Measurements from ENCODE around the gene BIN1. TPM values are rescaled to one million over a fixed set of nuclear protein-coding genes. Genes with fewer than 3 reads are reported as not detected.

Gene BIN1
- polyA plus RNA-seq, 2 donors = 4.6 to 7.9 TPM

GRCh38 chr2:127079358-127079920 lies 27.5 kb downstream of the BIN1 start:
- no peaks in the 10 kb centered on the region for H3K27me3 ChIP-seq (ENCODE audit: control insufficient read depth in 1 of 2, insufficient read depth in 2 of 2, low read length in 2 of 2)
- H3K4me3 ChIP-seq (ENCODE audit: low read depth in 1 of 2, low read length in 2 of 2) = no peak overlapping the region
- 92 to 94% methylated on average over 6 of the region's 6 CpGs for WGBS, 2 donors
- no peak overlapping the region for H3K27ac ChIP-seq (ENCODE audit: low read depth in 2 of 2, low read length in 1 of 2)
- peaks cover 4 to 15% of the 10 kb centered on the region in 2 donors for H3K4me1 ChIP-seq (ENCODE audit: control insufficient read depth in 2 of 2, insufficient read depth in 2 of 2, low read length in 1 of 2)
- H3K9me3 ChIP-seq (ENCODE audit: control insufficient read depth in 2 of 2, insufficient read depth in 1 of 2, low read depth in 1 of 2, low read length in 1 of 2) = no peaks in the 10 kb centered on the region
- H3K36me3 ChIP-seq (ENCODE audit: control insufficient read depth in 2 of 2, insufficient read depth in 2 of 2, low read length in 1 of 2) = no peaks in the 10 kb centered on the region

- Histone ChIP-seq H3K27ac (ENCODE audit: low read depth in 2 of 2, low read length in 1 of 2) (no peak overlapping the region), H3K9me3 (ENCODE audit: control insufficient read depth in 2 of 2, insufficient read depth in 1 of 2, low read depth in 1 of 2, low read length in 1 of 2) (no peaks in the 10 kb centered on the region), H3K4me1 (ENCODE audit: control insufficient read depth in 2 of 2, insufficient read depth in 2 of 2, low read length in 1 of 2) (peaks cover 4 to 15% of the 10 kb centered on the region in 2 donors), H3K4me3 (ENCODE audit: low read depth in 1 of 2, low read length in 2 of 2) (no peak overlapping the region), H3K27me3 (ENCODE audit: control insufficient read depth in 1 of 2, insufficient read depth in 2 of 2, low read length in 2 of 2) (no peaks in the 10 kb centered on the region), H3K36me3 (ENCODE audit: control insufficient read depth in 2 of 2, insufficient read depth in 2 of 2, low read length in 1 of 2) (no peaks in the 10 kb centered on the region)
- 70 to 77% methylated on average over 5 of the region's 5 CpGs for WGBS, 2 donors
Measured at GRCh38 chr2:127078666-127079270, 28.2 kb downstream of the BIN1 start.

- H3K4me3 ChIP-seq (ENCODE audit: low read depth in 1 of 2, low read length in 2 of 2) = no peak overlapping the region
- peaks cover 4 to 15% of the 10 kb centered on the region in 2 donors for H3K4me1 ChIP-seq (ENCODE audit: control insufficient read depth in 2 of 2, insufficient read depth in 2 of 2, low read length in 1 of 2)
- WGBS, 2 donors = 82 to 92% methylated on average over 4 to 5 of the region's 5 CpGs
Measured at GRCh38 chr2:127078028-127078427, 28.9 kb downstream of the BIN1 start.

GRCh38 chr2:127076924-127077323 lies 30.0 kb downstream of the BIN1 start:
- no peak overlapping the region for H3K4me3 ChIP-seq (ENCODE audit: low read depth in 1 of 2, low read length in 2 of 2)
- H3K9me3 ChIP-seq (ENCODE audit: control insufficient read depth in 2 of 2, insufficient read depth in 1 of 2, low read depth in 1 of 2, low read length in 1 of 2) = no peaks in the 10 kb centered on the region
- H3K27me3 ChIP-seq (ENCODE audit: control insufficient read depth in 1 of 2, insufficient read depth in 2 of 2, low read length in 2 of 2) = no peaks in the 10 kb centered on the region
- peak overlapping the region in 1 of 2 donors; percentile 11 for H3K27ac ChIP-seq (ENCODE audit: low read depth in 2 of 2, low read length in 1 of 2)
- WGBS, 2 donors = 69 to 74% methylated on average over 10 to 11 of the region's 11 CpGs
- H3K4me1 ChIP-seq (ENCODE audit: control insufficient read depth in 2 of 2, insufficient read depth in 2 of 2, low read length in 1 of 2) = peaks cover 4 to 11% of the 10 kb centered on the region in 2 donors
- no peaks in the 10 kb centered on the region for H3K36me3 ChIP-seq (ENCODE audit: control insufficient read depth in 2 of 2, insufficient read depth in 2 of 2, low read length in 1 of 2)

More at GRCh38 chr2:127078028-127078427, 28.9 kb downstream of the BIN1 start:
- Histone ChIP-seq H3K27ac (ENCODE audit: low read depth in 2 of 2, low read length in 1 of 2) (no peak overlapping the region), H3K9me3 (ENCODE audit: control insufficient read depth in 2 of 2, insufficient read depth in 1 of 2, low read depth in 1 of 2, low read length in 1 of 2) (no peaks in the 10 kb centered on the region), H3K27me3 (ENCODE audit: control insufficient read depth in 1 of 2, insufficient read depth in 2 of 2, low read length in 2 of 2) (no peaks in the 10 kb centered on the region), H3K36me3 (ENCODE audit: control insufficient read depth in 2 of 2, insufficient read depth in 2 of 2, low read length in 1 of 2) (no peaks in the 10 kb centered on the region)

GRCh38 chr2:127076290-127076689 lies 30.7 kb downstream of the BIN1 start:
- Histone ChIP-seq H3K27ac (ENCODE audit: low read depth in 2 of 2, low read length in 1 of 2) (peak overlapping the region in 1 of 2 donors; percentile 9), H3K27me3 (ENCODE audit: control insufficient read depth in 1 of 2, insufficient read depth in 2 of 2, low read length in 2 of 2) (no peaks in the 10 kb centered on the region), H3K9me3 (ENCODE audit: control insufficient read depth in 2 of 2, insufficient read depth in 1 of 2, low read depth in 1 of 2, low read length in 1 of 2) (no peaks in the 10 kb centered on the region), H3K4me3 (ENCODE audit: low read depth in 1 of 2, low read length in 2 of 2) (no peak overlapping the region), H3K4me1 (ENCODE audit: control insufficient read depth in 2 of 2, insufficient read depth in 2 of 2, low read length in 1 of 2) (peaks cover 4 to 11% of the 10 kb centered on the region in 2 donors), H3K36me3 (ENCODE audit: control insufficient read depth in 2 of 2, insufficient read depth in 2 of 2, low read length in 1 of 2) (peaks cover 0 to 1% of the 10 kb centered on the region in 2 donors)
- WGBS, 2 donors = 85 to 89% methylated on average over 5 of the region's 5 CpGs

GRCh38 chr2:127075821-127076220 lies 31.1 kb downstream of the BIN1 start:
- Histone ChIP-seq H3K4me1 (ENCODE audit: control insufficient read depth in 2 of 2, insufficient read depth in 2 of 2, low read length in 1 of 2) (peaks cover 4 to 8% of the 10 kb centered on the region in 2 donors), H3K4me3 (ENCODE audit: low read depth in 1 of 2, low read length in 2 of 2) (no peak overlapping the region), H3K27ac (ENCODE audit: low read depth in 2 of 2, low read length in 1 of 2) (no peak overlapping the region)

GRCh38 chr2:127074936-127075335 lies 32.0 kb downstream of the BIN1 start:
- Histone ChIP-seq H3K27me3 (ENCODE audit: control insufficient read depth in 1 of 2, insufficient read depth in 2 of 2, low read length in 2 of 2) (no peaks in the 10 kb centered on the region), H3K9me3 (ENCODE audit: control insufficient read depth in 2 of 2, insufficient read depth in 1 of 2, low read depth in 1 of 2, low read length in 1 of 2) (no peaks in the 10 kb centered on the region), H3K27ac (ENCODE audit: low read depth in 2 of 2, low read length in 1 of 2) (no peak overlapping the region), H3K36me3 (ENCODE audit: control insufficient read depth in 2 of 2, insufficient read depth in 2 of 2, low read length in 1 of 2) (peaks cover 0 to 4% of the 10 kb centered on the region in 2 donors), H3K4me3 (ENCODE audit: low read depth in 1 of 2, low read length in 2 of 2) (no peak overlapping the region), H3K4me1 (ENCODE audit: control insufficient read depth in 2 of 2, insufficient read depth in 2 of 2, low read length in 1 of 2) (peaks cover 4 to 8% of the 10 kb centered on the region in 2 donors)
- 69 to 75% methylated on average over 3 of the region's 3 CpGs for WGBS, 2 donors

More at GRCh38 chr2:127075821-127076220, 31.1 kb downstream of the BIN1 start:
- peaks cover 0 to 4% of the 10 kb centered on the region in 2 donors for H3K36me3 ChIP-seq (ENCODE audit: control insufficient read depth in 2 of 2, insufficient read depth in 2 of 2, low read length in 1 of 2)
- 91 to 94% methylated on average over 6 of the region's 6 CpGs for WGBS, 2 donors
- H3K27me3 ChIP-seq (ENCODE audit: control insufficient read depth in 1 of 2, insufficient read depth in 2 of 2, low read length in 2 of 2) = no peaks in the 10 kb centered on the region
- H3K9me3 ChIP-seq (ENCODE audit: control insufficient read depth in 2 of 2, insufficient read depth in 1 of 2, low read depth in 1 of 2, low read length in 1 of 2) = no peaks in the 10 kb centered on the region

GRCh38 chr2:127074358-127074757 lies 32.6 kb downstream of the BIN1 start:
- 68 to 83% methylated on average over 3 of the region's 3 CpGs for WGBS, 2 donors
- no peak overlapping the region for H3K27ac ChIP-seq (ENCODE audit: low read depth in 2 of 2, low read length in 1 of 2)

GRCh38 chr2:127072970-127073369 lies 34.0 kb downstream of the BIN1 start:
- Histone ChIP-seq H3K27me3 (ENCODE audit: control insufficient read depth in 1 of 2, insufficient read depth in 2 of 2, low read length in 2 of 2) (no peaks in the 10 kb centered on the region), H3K4me3 (ENCODE audit: low read depth in 1 of 2, low read length in 2 of 2) (no peak overlapping the region), H3K27ac (ENCODE audit: low read depth in 2 of 2, low read length in 1 of 2) (peak overlapping the region in 1 of 2 donors; percentile 27), H3K4me1 (ENCODE audit: control insufficient read depth in 2 of 2, insufficient read depth in 2 of 2, low read length in 1 of 2) (peaks cover 2 to 9% of the 10 kb centered on the region in 2 donors), H3K9me3 (ENCODE audit: control insufficient read depth in 2 of 2, insufficient read depth in 1 of 2, low read depth in 1 of 2, low read length in 1 of 2) (no peaks in the 10 kb centered on the region), H3K36me3 (ENCODE audit: control insufficient read depth in 2 of 2, insufficient read depth in 2 of 2, low read length in 1 of 2) (peaks cover 0 to 4% of the 10 kb centered on the region in 2 donors)
- 63 to 68% methylated on average over 15 of the region's 15 CpGs for WGBS, 2 donors

More at GRCh38 chr2:127074358-127074757, 32.6 kb downstream of the BIN1 start:
- H3K4me3 ChIP-seq (ENCODE audit: low read depth in 1 of 2, low read length in 2 of 2) = no peak overlapping the region
- H3K4me1 ChIP-seq (ENCODE audit: control insufficient read depth in 2 of 2, insufficient read depth in 2 of 2, low read length in 1 of 2) = peaks cover 4 to 8% of the 10 kb centered on the region in 2 donors
- no peaks in the 10 kb centered on the region for H3K27me3 ChIP-seq (ENCODE audit: control insufficient read depth in 1 of 2, insufficient read depth in 2 of 2, low read length in 2 of 2)
- H3K36me3 ChIP-seq (ENCODE audit: control insufficient read depth in 2 of 2, insufficient read depth in 2 of 2, low read length in 1 of 2) = peaks cover 0 to 4% of the 10 kb centered on the region in 2 donors
- H3K9me3 ChIP-seq (ENCODE audit: control insufficient read depth in 2 of 2, insufficient read depth in 1 of 2, low read depth in 1 of 2, low read length in 1 of 2) = no peaks in the 10 kb centered on the region

- Histone ChIP-seq H3K4me1 (ENCODE audit: control insufficient read depth in 2 of 2, insufficient read depth in 2 of 2, low read length in 1 of 2) (peaks cover 0 to 11% of the 10 kb centered on the region in 2 donors), H3K36me3 (ENCODE audit: control insufficient read depth in 2 of 2, insufficient read depth in 2 of 2, low read length in 1 of 2) (peaks cover 0 to 4% of the 10 kb centered on the region in 2 donors), H3K9me3 (ENCODE audit: control insufficient read depth in 2 of 2, insufficient read depth in 1 of 2, low read depth in 1 of 2, low read length in 1 of 2) (no peaks in the 10 kb centered on the region), H3K4me3 (ENCODE audit: low read depth in 1 of 2, low read length in 2 of 2) (no peak overlapping the region), H3K27me3 (ENCODE audit: control insufficient read depth in 1 of 2, insufficient read depth in 2 of 2, low read length in 2 of 2) (no peaks in the 10 kb centered on the region), H3K27ac (ENCODE audit: low read depth in 2 of 2, low read length in 1 of 2) (no peak overlapping the region)
- WGBS, 2 donors = 77 to 82% methylated on average over 9 of the region's 9 CpGs
Measured at GRCh38 chr2:127072396-127072795, 34.6 kb downstream of the BIN1 start.
